ENCODE data around the gene ACACA.

Gene ACACA

GRCh38 chr17:37340804-37341203, 65.8 kb downstream of the ACACA start:
- DNase-seq, result no peak

- no peak for DNase-seq
Measured at GRCh38 chr17:37339321-37339720, 67.3 kb downstream of the ACACA start.

GRCh38 chr17:37338847-37339246, 67.8 kb downstream of the ACACA start:
- no peak for DNase-seq

GRCh38 chr17:37327341-37328090, 79.1 kb downstream of the ACACA start:
- no peak for DNase-seq

GRCh38 chr17:37322826-37323561, 83.6 kb downstream of the ACACA start:
- DNase-seq, result no peak

GRCh38 chr17:37322106-37322505, 84.5 kb downstream of the ACACA start:
- DNase-seq, result no peak

GRCh38 chr17:37318931-37319594, 87.6 kb downstream of the ACACA start:
- no peak for DNase-seq

- no peak for DNase-seq
Measured at GRCh38 chr17:37317867-37318266, 88.8 kb downstream of the ACACA start.

- DNase-seq, result no peak
Measured at GRCh38 chr17:37315601-37316000, 91.0 kb downstream of the ACACA start.

GRCh38 chr17:37312137-37312923, 94.3 kb downstream of the ACACA start:
- DNase-seq, result no peak

- no peak for DNase-seq
Measured at GRCh38 chr17:37310940-37311339, 95.7 kb downstream of the ACACA start.

GRCh38 chr17:37309051-37309450, 97.6 kb downstream of the ACACA start:
- DNase-seq, result no peak

- DNase-seq, result no peak
Measured at GRCh38 chr17:37305406-37305905, 101.2 kb downstream of the ACACA start.

- DNase-seq, result no peak
Measured at GRCh38 chr17:37301288-37301687, 105.3 kb downstream of the ACACA start.

GRCh38 chr17:37300683-37301082, 106.0 kb downstream of the ACACA start:
- no peak for DNase-seq

- DNase-seq, result no peak
Measured at GRCh38 chr17:37299257-37299980, 107.2 kb downstream of the ACACA start.

- DNase-seq, result no peak
Measured at GRCh38 chr17:37295888-37296287, 110.7 kb downstream of the ACACA start.

- DNase-seq, result no peak
Measured at GRCh38 chr17:37294888-37295287, 111.7 kb downstream of the ACACA start.

GRCh38 chr17:37293770-37294169, 112.9 kb downstream of the ACACA start:
- DNase-seq, result no peak

- no peak for DNase-seq
Measured at GRCh38 chr17:37292429-37293139, 114.1 kb downstream of the ACACA start.

- no peak for DNase-seq
Measured at GRCh38 chr17:37291351-37291750, 115.3 kb downstream of the ACACA start.

Measured in CD4-positive, alpha-beta T cell treated with Interleukin-12 subunit alpha and Interleukin-12 subunit beta, for 1 hour (primary cell).